Measurements from ENCODE around the gene ADGRG2. TPM values are rescaled to one million over a fixed set of nuclear protein-coding genes. Genes with fewer than 3 reads are reported as not detected.
A peak's percentile ranks its signal among the peaks of the same experiment; 100 is the strongest.

The ADGRG2 gene
- total and polyA plus RNA-seq, 2 of the 13 experiments (the other 11 are each of a cell fraction or from before 2014, with no cell fraction given), result not detected

- no peak for TF ChIP-seq ZNF143 (CRISPR knock-in tag; IDR thresholded peaks at IDR 0.05)
- TF ChIP-seq NFE2L2 (IDR thresholded peaks at IDR 0.05; ENCODE audit: low read length), result no peak
- TF ChIP-seq ZNF256 (CRISPR knock-in tag; conservative IDR thresholded peaks at IDR 0.05), result no peak
- no peak for TF ChIP-seq RAD21 (CRISPR knock-in tag; IDR thresholded peaks at IDR 0.05)
- no peak for TF ChIP-seq SSRP1 (CRISPR knock-in tag; IDR thresholded peaks at IDR 0.05)
These were observed 21.7 kb downstream of the ADGRG2 start (continued) for GRCh38 chrX:19100586-19100985.

- ChIA-PET CTCF (ENCODE audit: low intra/inter-chr PET ratio, low total read pairs) (no interaction called here), POLR2A (no interaction called here)
- no TSS peak for BruUV-seq (replicated peaks)
- Histone ChIP-seq H3K4me3 (replicated peaks in 1 of 3; ENCODE audit: insufficient read depth in 1 of 3, low read depth in 2 of 3, low read length in 3 of 3) (no peak overlapping the region), H3K79me2 (ENCODE audit: insufficient read depth, low read length) (no peaks in the 10 kb centered on the region), H3K4me2 (ENCODE audit: low read depth, low read length) (no peak overlapping the region), H3K36me3 (replicated peaks in 1 of 2; ENCODE audit: control insufficient read depth in 1 of 2, insufficient read depth in 2 of 2, low read length in 2 of 2) (no peaks in the 10 kb centered on the region), H3K27me3 (ENCODE audit: control insufficient read depth in 1 of 2, insufficient read depth in 2 of 2, low read length in 2 of 2) (no peaks in the 10 kb centered on the region), H3K27ac (ENCODE audit: extremely low read length, insufficient read depth, low read length) (no peak overlapping the region), H2AFZ (ENCODE audit: low read length) (no peak overlapping the region), H3K9ac (ENCODE audit: insufficient read depth, low read depth, low read length) (no peak overlapping the region), H4K20me1 (ENCODE audit: insufficient read depth, low read length) (no peaks in the 10 kb centered on the region), H3K4me1 (ENCODE audit: insufficient read depth, low read length) (no peaks in the 10 kb centered on the region), H3K9me3 (ENCODE audit: low read length) (no peaks in the 10 kb centered on the region)
- DNase-seq (ENCODE audit: low spot score) (no peak), FAIRE-seq (peak; percentile 53), ATAC-seq (peak; percentile 78)
- in situ Hi-C loops (cut with HindIII; ENCODE audit: extremely low pct_ligation_motif_present, low pct_unique_long_range_greater_than_20kb), result no loop called here
- WGBS (ENCODE audit: low lambda C conversion rate), result 13% methylated on average over 6 of the region's 12 CpGs
- TF ChIP-seq KMT2B (CRISPR knock-in tag; IDR thresholded peaks at IDR 0.05) (no peak), NR3C1 (CRISPR knock-in tag; IDR thresholded peaks at IDR 0.05) (no peak), FOXA1 (IDR thresholded peaks at IDR 0.05) (no peak), FOXA1 (CRISPR knock-in tag; IDR thresholded peaks at IDR 0.05) (0 out of 2 replicates have a peak, but pooled peaks have one; percentile 8), RFXANK (CRISPR knock-in tag; IDR thresholded peaks at IDR 0.05) (no peak), KDM5A (IDR thresholded peaks at IDR 0.05; ENCODE audit: borderline replicate concordance, low read length) (no peak), ZNF3 (CRISPR knock-in tag; IDR thresholded peaks at IDR 0.05) (no peak), FOXA3 (CRISPR knock-in tag; IDR thresholded peaks at IDR 0.05) (0 out of 2 replicates have a peak, but pooled peaks have one; percentile 14), MIXL1 (CRISPR knock-in tag; IDR thresholded peaks at IDR 0.05) (no peak), FOXP4 (CRISPR knock-in tag; IDR thresholded peaks at IDR 0.05) (no peak)
- TF ChIP-seq, protein P1, sequence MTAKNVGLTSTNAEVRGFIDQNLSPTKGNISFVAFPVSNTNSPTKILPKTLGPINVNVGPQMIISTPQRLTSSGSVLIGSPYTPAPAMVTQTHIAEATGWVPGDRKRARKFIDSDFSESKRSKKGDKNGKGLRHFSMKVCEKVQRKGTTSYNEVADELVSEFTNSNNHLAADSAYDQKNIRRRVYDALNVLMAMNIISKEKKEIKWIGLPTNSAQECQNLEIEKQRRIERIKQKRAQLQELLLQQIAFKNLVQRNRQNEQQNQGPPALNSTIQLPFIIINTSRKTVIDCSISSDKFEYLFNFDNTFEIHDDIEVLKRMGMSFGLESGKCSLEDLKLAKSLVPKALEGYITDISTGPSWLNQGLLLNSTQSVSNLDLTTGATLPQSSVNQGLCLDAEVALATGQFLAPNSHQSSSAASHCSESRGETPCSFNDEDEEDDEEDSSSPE (CRISPR knock-in tag; IDR thresholded peaks at IDR 0.05), result no peak
- intact Hi-C loops (cut with micrococcal nuclease; ENCODE audit: unreplicated experiment), result no loop called here
These were observed 24.6 kb downstream of the ADGRG2 start for GRCh38 chrX:19097553-19098283.

Measured in HepG2 (cell line).